Skeletal muscle cell (primary cell): Measurements from ENCODE around the gene BRD3.

Experiments used
- DNase-seq: peaks from one replicate; pipeline ENCODE4 v3.0.0-alpha.2; 2010; ENCODE audit warnings: low read depth
- H3K4me3 ChIP-seq: 2 replicates; pipeline ENCODE4 v1.5.1; 2011; ENCODE audit warnings: low read depth, mild to moderate bottlenecking, control low read depth, low read length, moderate library complexity

The BRD3 gene

GRCh38 chr9:134056483-134057306, 11.1 kb downstream of the BRD3 start:
- no peak overlapping the region for H3K4me3 ChIP-seq
- no peak for DNase-seq

- H3K4me3 ChIP-seq: no peak overlapping the region
- DNase-seq: peak; percentile 27
These were observed 11.8 kb downstream of the BRD3 start for GRCh38 chr9:134055981-134056461.

- no peak overlapping the region for H3K4me3 ChIP-seq
- DNase-seq: no peak
These were observed 12.7 kb downstream of the BRD3 start for GRCh38 chr9:134054891-134055811.

GRCh38 chr9:134053941-134054761, 13.7 kb downstream of the BRD3 start:
- DNase-seq: no peak

GRCh38 chr9:134053401-134053871, 14.4 kb downstream of the BRD3 start:
- H3K4me3 ChIP-seq: no peak overlapping the region
- DNase-seq: no peak

More at GRCh38 chr9:134053941-134054761, 13.7 kb downstream of the BRD3 start:
- H3K4me3 ChIP-seq: no peak overlapping the region

GRCh38 chr9:134052941-134053340, 14.9 kb downstream of the BRD3 start:
- H3K4me3 ChIP-seq: no peak overlapping the region
- DNase-seq: no peak

GRCh38 chr9:134052491-134052890, 15.3 kb downstream of the BRD3 start:
- DNase-seq: no peak
- no peak overlapping the region for H3K4me3 ChIP-seq

GRCh38 chr9:134051319-134051718, 16.5 kb downstream of the BRD3 start:
- no peak overlapping the region for H3K4me3 ChIP-seq
- no peak for DNase-seq

GRCh38 chr9:134050726-134051125, 17.1 kb downstream of the BRD3 start:
- H3K4me3 ChIP-seq: no peak overlapping the region
- no peak for DNase-seq

GRCh38 chr9:134049772-134050588, 17.8 kb downstream of the BRD3 start:
- H3K4me3 ChIP-seq: no peak overlapping the region
- DNase-seq: no peak

GRCh38 chr9:134049236-134049635, 18.6 kb downstream of the BRD3 start:
- no peak for DNase-seq
- no peak overlapping the region for H3K4me3 ChIP-seq

GRCh38 chr9:134048582-134048968, 19.3 kb downstream of the BRD3 start:
- H3K4me3 ChIP-seq: no peak overlapping the region
- DNase-seq: no peak

- no peak for DNase-seq
- H3K4me3 ChIP-seq: no peak overlapping the region
These were observed 19.8 kb downstream of the BRD3 start for GRCh38 chr9:134047868-134048581.

- no peak for DNase-seq
- H3K4me3 ChIP-seq: no peak overlapping the region
These were observed 20.7 kb downstream of the BRD3 start for GRCh38 chr9:134046894-134047681.

GRCh38 chr9:134045841-134046544, 21.8 kb downstream of the BRD3 start:
- H3K4me3 ChIP-seq: no peak overlapping the region
- no peak for DNase-seq

GRCh38 chr9:134044944-134045343, 22.9 kb downstream of the BRD3 start:
- H3K4me3 ChIP-seq: no peak overlapping the region
- no peak for DNase-seq
